AG04450 (cell line): ENCODE results near the gene NADK2. TPM values are rescaled to one million over a fixed set of nuclear protein-coding genes. Genes with fewer than 3 reads are reported as not detected.
A peak's percentile ranks its signal among the peaks of the same experiment; 100 is the strongest.

Source experiments
- CTCF ChIA-PET: fragments of 300-600, 350-600 bp; formaldehyde crosslinking; extraction: SDS; loops from one replicate; lab custom pipeline; 2022; ENCODE audit warnings: antibody characterized with exemption, inconsistent platforms; lab: Charles Lee
- POLR2A ChIA-PET: fragments of 350-600 bp; formaldehyde crosslinking; extraction: SDS; loops from one replicate; lab custom pipeline; 2021; ENCODE audit warnings: antibody characterized with exemption, inconsistent platforms; lab: Yijun Ruan, JAX
- DNase-seq: peaks from one replicate; pipeline ENCODE4 v3.0.0-alpha.2; 2011; ENCODE audit warnings: low read depth, low spot score
- H3K27ac ChIP-seq: one replicate; pipeline ENCODE4 v1.5.1; 2012; ENCODE audit warnings: low read depth, low read length, control low read depth
- H3K27me3 ChIP-seq: one replicate; pipeline ENCODE4 v1.6.0; 2012; ENCODE audit warnings: low read length; ENCODE audit not compliant: control insufficient read depth, insufficient read depth
- H3K4me3 ChIP-seq: 2 replicates; pipeline ENCODE4 v1.5.1; 2011; ENCODE audit warnings: mild to moderate bottlenecking, low read depth, low read length, control low read depth
- H3K9me3 ChIP-seq: 2 replicates; pipeline ENCODE4 v1.5.1; 2012; ENCODE audit warnings: low read length; ENCODE audit not compliant: control insufficient read depth, insufficient read depth
- polyA plus RNA-seq: library from polyadenylated mRNA; depleted of rRNA; stranded (reverse); fragments of >200 nt; gene quantifications from 2 replicates; pipeline ENCODE4 v1.2.3, GENCODE V29; 2011
- TF ChIP-seq, protein P1 (sequence below): IDR thresholded peaks from 2 replicates; pipeline ENCODE4 v1.5.1; 2011; ENCODE audit warnings: low read depth, low read length, control low read depth, inconsistent platforms

The NADK2 gene
- polyA plus RNA-seq, 1 experiment: 18.5 TPM

- TF ChIP-seq, protein P1, sequence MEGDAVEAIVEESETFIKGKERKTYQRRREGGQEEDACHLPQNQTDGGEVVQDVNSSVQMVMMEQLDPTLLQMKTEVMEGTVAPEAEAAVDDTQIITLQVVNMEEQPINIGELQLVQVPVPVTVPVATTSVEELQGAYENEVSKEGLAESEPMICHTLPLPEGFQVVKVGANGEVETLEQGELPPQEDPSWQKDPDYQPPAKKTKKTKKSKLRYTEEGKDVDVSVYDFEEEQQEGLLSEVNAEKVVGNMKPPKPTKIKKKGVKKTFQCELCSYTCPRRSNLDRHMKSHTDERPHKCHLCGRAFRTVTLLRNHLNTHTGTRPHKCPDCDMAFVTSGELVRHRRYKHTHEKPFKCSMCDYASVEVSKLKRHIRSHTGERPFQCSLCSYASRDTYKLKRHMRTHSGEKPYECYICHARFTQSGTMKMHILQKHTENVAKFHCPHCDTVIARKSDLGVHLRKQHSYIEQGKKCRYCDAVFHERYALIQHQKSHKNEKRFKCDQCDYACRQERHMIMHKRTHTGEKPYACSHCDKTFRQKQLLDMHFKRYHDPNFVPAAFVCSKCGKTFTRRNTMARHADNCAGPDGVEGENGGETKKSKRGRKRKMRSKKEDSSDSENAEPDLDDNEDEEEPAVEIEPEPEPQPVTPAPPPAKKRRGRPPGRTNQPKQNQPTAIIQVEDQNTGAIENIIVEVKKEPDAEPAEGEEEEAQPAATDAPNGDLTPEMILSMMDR: no peak
- ChIA-PET CTCF (interaction anchor here (1.3 to 4.1 kb wide), 2 partner anchors 11 to 52 kb away, joined by 4 to 28 read pairs; partner anchors contain the start of gene NADK2), POLR2A (interaction anchor here (1.0 to 1.2 kb wide), 3 partner anchors 10 to 12 kb away, joined by 3 to 5 read pairs (median 4); partner anchors contain the start of gene NADK2)
- DNase-seq: no peak
- H3K27me3 ChIP-seq: no peaks in the 10 kb centered on the region
- H3K4me3 ChIP-seq: no peak overlapping the region
- no peak overlapping the region for H3K27ac ChIP-seq
- no peaks in the 10 kb centered on the region for H3K9me3 ChIP-seq
Measured at GRCh38 chr5:36230151-36230790, 11.5 kb downstream of the NADK2 start.

DNA sequence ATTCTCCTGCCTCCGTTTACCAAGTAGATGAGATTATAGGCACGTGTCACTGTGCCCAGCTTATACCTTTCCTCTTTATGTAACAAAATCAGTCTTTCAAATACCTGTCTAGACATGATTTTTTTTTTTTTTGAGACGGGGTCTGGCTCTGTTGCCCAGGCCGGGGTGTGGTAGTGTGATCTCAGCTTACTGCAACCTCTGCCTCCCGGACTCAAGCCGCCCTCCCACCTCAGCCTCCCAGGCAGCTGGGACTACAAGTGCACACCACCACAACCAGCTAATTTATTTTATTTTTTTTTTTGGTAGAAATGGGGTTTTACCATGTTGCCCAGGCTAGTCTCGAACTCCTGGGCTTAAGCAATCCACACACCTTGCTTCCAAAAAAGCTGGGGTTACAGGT, 13.2 kb downstream of the NADK2 start:
- Histone ChIP-seq H3K27me3 (no peaks in the 10 kb centered on the region), H3K9me3 (no peaks in the 10 kb centered on the region), H3K27ac (peak overlapping the region; percentile 60), H3K4me3 (no peak overlapping the region)
- ChIA-PET POLR2A (interaction anchor here (0.6 to 1.6 kb wide), 3 partner anchors 8 to 72 kb away, joined by 3 to 17 read pairs (median 7); partner anchors contain the start of gene NADK2), CTCF (interaction anchor here (1.0 to 4.1 kb wide), 4 partner anchors 9 to 50 kb away, joined by 3 to 28 read pairs (median 3); partner anchors contain the start of gene NADK2)
- TF ChIP-seq, protein P1: no peak
- no peak for DNase-seq

- no peak overlapping the region for H3K27ac ChIP-seq
Measured at GRCh38 chr5:36227046-36227445, 14.7 kb downstream of the NADK2 start.

DNA sequence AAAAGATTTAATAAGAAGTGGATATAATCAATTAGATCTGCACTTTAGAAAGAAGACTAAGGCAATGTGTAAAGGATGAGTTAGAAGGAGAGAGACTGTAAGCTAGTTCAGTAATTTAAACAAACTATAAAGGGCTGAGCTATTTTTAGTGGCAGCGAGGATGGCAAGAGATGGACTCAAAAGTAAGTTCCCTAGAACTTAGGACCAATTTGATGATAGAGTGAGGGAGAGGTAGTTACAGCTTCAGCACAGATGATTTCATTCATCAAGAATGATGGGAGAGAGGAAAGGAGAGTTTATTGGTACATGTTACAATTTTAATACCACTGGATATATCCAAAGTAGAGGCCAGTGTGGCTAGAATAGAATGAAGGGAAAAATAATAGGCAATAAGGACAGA, 19.1 kb downstream of the NADK2 start:
- no peaks in the 10 kb centered on the region for H3K27me3 ChIP-seq
- H3K9me3 ChIP-seq: no peaks in the 10 kb centered on the region
- H3K27ac ChIP-seq: no peak overlapping the region
- DNase-seq: no peak
- ChIA-PET POLR2A (interaction anchor here (1.0 kb wide), 1 partner anchor 19 kb away, joined by 5 read pairs; the partner anchor contains the start of gene NADK2), CTCF (interaction anchor here (0.6 to 1.4 kb wide), 2 partner anchors 20 to 45 kb away, joined by 3 to 4 read pairs; no protein-coding TSS in a partner anchor)
- H3K4me3 ChIP-seq: no peak overlapping the region
- TF ChIP-seq, protein P1: no peak

More at GRCh38 chr5:36227046-36227445, 14.7 kb downstream of the NADK2 start:
- no peaks in the 10 kb centered on the region for H3K27me3 ChIP-seq
- DNase-seq: no peak
- TF ChIP-seq, protein P1: no peak
- H3K9me3 ChIP-seq: no peaks in the 10 kb centered on the region
- ChIA-PET CTCF (interaction anchor here (0.6 to 4.1 kb wide), 4 partner anchors 14 to 49 kb away, joined by 3 to 28 read pairs (median 4); partner anchors contain the start of gene NADK2), POLR2A (interaction anchor here (1.6 kb wide), 1 partner anchor 14 kb away, joined by 17 read pairs; the partner anchor contains the start of gene NADK2)
- no peak overlapping the region for H3K4me3 ChIP-seq

GRCh38 chr5:36217988-36218387, 23.7 kb downstream of the NADK2 start:
- DNase-seq: no peak
- Histone ChIP-seq H3K9me3 (no peaks in the 10 kb centered on the region), H3K27ac (no peak overlapping the region), H3K27me3 (no peaks in the 10 kb centered on the region), H3K4me3 (no peak overlapping the region)
- TF ChIP-seq, protein P1: no peak
- CTCF ChIA-PET: interaction anchor here (0.9 to 2.5 kb wide), 7 partner anchors 10 to 474 kb away, joined by 3 to 14 read pairs (median 3); no protein-coding TSS in a partner anchor
- POLR2A ChIA-PET: no interaction called here
